OCI-LY3 (cell line): ENCODE results near the gene EDEM1.
"Not testable (repeated sequence)": the region's sequence is repeated elsewhere in the genome, so short reads cannot be mapped to it uniquely, and the experiment has no call there.

Experiments used
- H2AFZ ChIP-seq: fragments of 200-600, 300-600 bp; shearing (Covaris generic); 2 replicates; pipeline ENCODE4 v1.6.0; 2014; ENCODE audit warnings: antibody characterized with exemption, low read depth, low read length
- H3K27ac ChIP-seq: fragments of 200-600, 300-600 bp; sonication (generic); 2 replicates; pipeline ENCODE4 v1.5.1; 2014; ENCODE audit warnings: mild to moderate bottlenecking, low read length, moderate library complexity, mixed read lengths
- H3K27me3 ChIP-seq: fragments of 200-600, 300-600 bp; sonication (generic); 2 replicates; pipeline ENCODE4 v1.6.1; 2014; ENCODE audit warnings: low read depth, low read length, mixed read lengths
- H3K36me3 ChIP-seq: fragments of 200-600, 300-600 bp; sonication (generic); replicated peaks from 2 replicates; pipeline ENCODE3; 2014; ENCODE audit warnings: low read depth, low read length, mixed read lengths
- H3K4me1 ChIP-seq: fragments of 300-600, 200-600 bp; sonication (generic); 2 replicates; pipeline ENCODE4 v1.6.1; 2014; ENCODE audit warnings: low read length, mixed read lengths
- H3K4me2 ChIP-seq: fragments of 200-600, 300-600 bp; sonication (generic); 2 replicates; pipeline ENCODE4 v1.6.1; 2014; ENCODE audit warnings: low read length, mixed read lengths
- H3K4me3 ChIP-seq: fragments of 300-600, 200-600 bp; sonication (generic); 2 replicates; pipeline ENCODE4 v1.5.1; 2014; ENCODE audit warnings: antibody characterized with exemption, mild to moderate bottlenecking, low read length, moderate library complexity
- H3K79me2 ChIP-seq: fragments of 300-600, 200-600 bp; shearing (Covaris generic); 2 replicates; pipeline ENCODE4 v1.6.1; 2014; ENCODE audit warnings: mild to moderate bottlenecking, low read length, mixed read lengths
- H3K9ac ChIP-seq: fragments of 300-600, 200-600 bp; shearing (Covaris generic); 2 replicates; pipeline ENCODE4 v1.6.0; 2014; ENCODE audit warnings: mild to moderate bottlenecking, low read length, moderate library complexity
- H3K9me3 ChIP-seq: fragments of 200-600, 300-600 bp; shearing (Covaris generic); 2 replicates; pipeline ENCODE4 v1.6.1; 2014; ENCODE audit warnings: low read length, mixed read lengths; ENCODE audit not compliant: insufficient read depth
- H4K20me1 ChIP-seq: fragments of 200-600, 300-600 bp; sonication (generic); 2 replicates; pipeline ENCODE4 v1.6.1; 2016; ENCODE audit warnings: low read length, mixed read lengths; ENCODE audit not compliant: insufficient read depth
- CTCF ChIP-seq: fragments of 200-600, 300-600 bp; sonication (generic); IDR thresholded peaks from 2 replicates; pipeline ENCODE4 v1.5.1; 2014; ENCODE audit warnings: antibody characterized with exemption, low read length, low read depth
- EZH2phosphoT487 ChIP-seq: fragments of 200-600 bp; shearing (Covaris generic); IDR thresholded peaks from 2 replicates; pipeline ENCODE4 v1.6.1; 2018; ENCODE audit warnings: antibody characterized with exemption, mixed run types, low read depth

Gene EDEM1

DNA sequence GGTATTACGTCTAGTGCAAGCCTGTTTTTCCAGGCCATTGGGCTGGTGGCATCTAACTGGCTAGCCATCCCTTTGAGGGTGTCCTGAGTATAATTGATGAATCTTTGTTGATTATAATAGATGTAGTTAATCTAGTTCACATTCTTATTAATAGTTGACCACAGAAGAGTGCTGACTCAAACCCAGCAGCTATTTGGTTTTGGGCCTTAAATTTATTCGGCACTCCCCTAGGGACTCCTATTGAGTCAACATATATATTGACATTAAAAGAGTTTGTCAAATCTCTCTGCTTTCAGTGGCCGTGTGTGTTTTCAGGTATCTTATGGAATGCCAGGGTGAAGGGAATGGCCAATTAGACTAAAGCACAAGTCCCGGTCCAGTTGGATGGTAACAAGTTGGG, 45.7 kb upstream of the EDEM1 start:
- TF ChIP-seq CTCF (no peak), EZH2phosphoT487 (no peak)
- Histone ChIP-seq H3K79me2 (peaks cover 98% of the 10 kb centered on the region), H3K9me3 (0 out of 2 replicates have a peak, but pooled peaks cover 10% of the 10 kb centered on the region), H3K4me3 (no peak overlapping the region), H3K4me1 (peaks cover 41% of the 10 kb centered on the region), H3K36me3 (peaks cover 45% of the 10 kb centered on the region), H3K4me2 (no peak overlapping the region), H3K27ac (no peak overlapping the region), H3K27me3 (no peaks in the 10 kb centered on the region), H3K9ac (no peak overlapping the region), H4K20me1 (peaks cover 33% of the 10 kb centered on the region), H2AFZ (no peak overlapping the region)

- H3K27me3 ChIP-seq: no peaks in the 10 kb centered on the region
- H3K9me3 ChIP-seq: 0 out of 2 replicates have a peak, but pooled peaks cover 10% of the 10 kb centered on the region
- H3K4me3 ChIP-seq: no peak overlapping the region
- H3K36me3 ChIP-seq: peaks cover 45% of the 10 kb centered on the region
- H2AFZ ChIP-seq: no peak overlapping the region
- H3K27ac ChIP-seq: no peak overlapping the region
- H4K20me1 ChIP-seq: peaks cover 36% of the 10 kb centered on the region
- no peak overlapping the region for H3K4me2 ChIP-seq
- peaks cover 96% of the 10 kb centered on the region for H3K79me2 ChIP-seq
- H3K4me1 ChIP-seq: peaks cover 28% of the 10 kb centered on the region
- TF ChIP-seq CTCF (no peak), EZH2phosphoT487 (no peak)
- H3K9ac ChIP-seq: no peak overlapping the region
These were observed 44.0 kb upstream of the EDEM1 start for GRCh38 chr3:5143464-5143863.

- H3K27me3 ChIP-seq: no peaks in the 10 kb centered on the region
- TF ChIP-seq CTCF: no peak
- no peak for TF ChIP-seq EZH2phosphoT487
- H2AFZ ChIP-seq: no peak overlapping the region
- 0 out of 2 replicates have a peak, but pooled peaks cover 10% of the 10 kb centered on the region for H3K9me3 ChIP-seq
- H3K36me3 ChIP-seq: peaks cover 45% of the 10 kb centered on the region
- no peak overlapping the region for H3K4me3 ChIP-seq
- peaks cover 38% of the 10 kb centered on the region for H4K20me1 ChIP-seq
- H3K4me1 ChIP-seq: peaks cover 22% of the 10 kb centered on the region
- no peak overlapping the region for H3K4me2 ChIP-seq
- H3K27ac ChIP-seq: no peak overlapping the region
- H3K9ac ChIP-seq: no peak overlapping the region
- H3K79me2 ChIP-seq: peaks cover 96% of the 10 kb centered on the region
These were observed 43.1 kb upstream of the EDEM1 start for GRCh38 chr3:5144316-5144994.

GRCh38 chr3:5145120-5145519, 42.4 kb upstream of the EDEM1 start:
- peaks cover 16% of the 10 kb centered on the region for H3K4me1 ChIP-seq
- peaks cover 96% of the 10 kb centered on the region for H3K79me2 ChIP-seq
- no peak overlapping the region for H3K27ac ChIP-seq
- no peak overlapping the region for H3K9ac ChIP-seq
- no peaks in the 10 kb centered on the region for H3K27me3 ChIP-seq
- no peak overlapping the region for H2AFZ ChIP-seq
- H3K9me3 ChIP-seq: 0 out of 2 replicates have a peak, but pooled peaks cover 10% of the 10 kb centered on the region
- no peak overlapping the region for H3K4me2 ChIP-seq
- no peak overlapping the region for H3K4me3 ChIP-seq
- TF ChIP-seq CTCF (no peak), EZH2phosphoT487 (no peak)
- H3K36me3 ChIP-seq: peaks cover 45% of the 10 kb centered on the region
- peaks cover 39% of the 10 kb centered on the region for H4K20me1 ChIP-seq

DNA sequence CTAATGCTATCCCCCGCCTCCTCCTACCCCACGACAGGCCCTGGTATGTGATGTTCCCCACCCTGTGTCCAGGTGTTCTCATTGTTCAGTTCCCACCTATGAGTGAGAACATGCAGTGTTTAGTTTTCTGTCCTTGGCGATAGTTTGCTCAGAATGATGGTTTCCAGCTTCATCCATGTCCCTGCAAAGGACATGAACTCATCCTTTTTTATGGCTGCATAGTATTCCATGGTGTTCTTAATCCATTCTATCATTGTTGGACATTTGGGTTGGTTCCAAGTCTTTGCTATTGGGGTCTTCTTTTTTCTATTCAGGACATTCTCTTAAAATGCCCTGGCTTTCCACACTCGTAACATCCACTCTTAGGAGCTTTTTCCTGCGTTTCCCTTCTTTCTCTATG, 40.4 kb upstream of the EDEM1 start:
- H3K4me2 ChIP-seq, H3K9me3 ChIP-seq, H3K27me3 ChIP-seq, H2AFZ ChIP-seq, H3K9ac ChIP-seq, H3K4me3 ChIP-seq, H3K27ac ChIP-seq, H3K4me1 ChIP-seq: not testable (repeated sequence)
- H3K36me3 ChIP-seq: peaks cover 31% of the 10 kb centered on the region
- H4K20me1 ChIP-seq: peaks cover 39% of the 10 kb centered on the region
- peaks cover 92% of the 10 kb centered on the region for H3K79me2 ChIP-seq
